Ascending aorta (tissue), 2 donors: Measurements from ENCODE around the gene OGFOD2. TPM values are rescaled to one million over a fixed set of nuclear protein-coding genes. Genes with fewer than 3 reads are reported as not detected.

Experiments used
- DNase-seq, 2 donors: peaks; one replicate each; pipeline ENCODE4 v3.0.0-alpha.2; 2019; ENCODE audit warnings: low spot score in 2 of 2
- H3K27ac ChIP-seq, 2 donors: fragments of 200-600 bp; sonication (generic); one replicate each; pipeline ENCODE4 v1.5.1; 2016 to 2017; ENCODE audit warnings: mild to moderate bottlenecking in 1 of 2
- H3K27me3 ChIP-seq: fragments of 200-600 bp; sonication (generic); one replicate; pipeline ENCODE4 v1.5.1; 2017
- H3K36me3 ChIP-seq, 2 donors: fragments of 200-600 bp; sonication (generic); one replicate each; pipeline ENCODE4 v1.5.1; 2016
- H3K4me1 ChIP-seq, 2 donors: fragments of 200-600 bp; sonication (generic); one replicate each; pipeline ENCODE4 v1.5.1; 2016 to 2017; ENCODE audit warnings: mild to moderate bottlenecking in 1 of 2
- H3K4me3 ChIP-seq, 2 donors: fragments of 200-600 bp; sonication (generic); one replicate each; pipeline ENCODE4 v1.5.1; 2016 to 2017; ENCODE audit warnings: mild to moderate bottlenecking in 1 of 2
- H3K9me3 ChIP-seq, 2 donors: fragments of 200-600 bp; sonication (generic); one replicate each; pipeline ENCODE4 v1.5.1; 2016
- intact Hi-C: fragments of 100-400 bp; cut with DNase I; formaldehyde crosslinking; loops from one replicate; pipeline ENCODE4 v1.15.1; 2023
- total RNA-seq: library from RNA; depleted of rRNA; stranded (reverse); fragments of >200 nt; gene quantifications from one replicate; pipeline ENCODE4 v1.1.0, GENCODE V29; 2016
- TF ChIP-seq, protein P1 (sequence below), 3 experiments: fragments of 200-600 bp in 2 of 3; fragments of 450-650 bp in 1 of 3; sonication (generic) in 2 of 3; IDR thresholded peaks; one replicate each; pipeline ENCODE4 v1.5.1; 2016 to 2019; ENCODE audit warnings: antibody characterized with exemption in 3 of 3, mild to moderate bottlenecking in 1 of 3, moderate library complexity in 1 of 3

OGFOD2 gene
- total RNA-seq, 1 donor from 2014 or later: 19.6 TPM

DNA sequence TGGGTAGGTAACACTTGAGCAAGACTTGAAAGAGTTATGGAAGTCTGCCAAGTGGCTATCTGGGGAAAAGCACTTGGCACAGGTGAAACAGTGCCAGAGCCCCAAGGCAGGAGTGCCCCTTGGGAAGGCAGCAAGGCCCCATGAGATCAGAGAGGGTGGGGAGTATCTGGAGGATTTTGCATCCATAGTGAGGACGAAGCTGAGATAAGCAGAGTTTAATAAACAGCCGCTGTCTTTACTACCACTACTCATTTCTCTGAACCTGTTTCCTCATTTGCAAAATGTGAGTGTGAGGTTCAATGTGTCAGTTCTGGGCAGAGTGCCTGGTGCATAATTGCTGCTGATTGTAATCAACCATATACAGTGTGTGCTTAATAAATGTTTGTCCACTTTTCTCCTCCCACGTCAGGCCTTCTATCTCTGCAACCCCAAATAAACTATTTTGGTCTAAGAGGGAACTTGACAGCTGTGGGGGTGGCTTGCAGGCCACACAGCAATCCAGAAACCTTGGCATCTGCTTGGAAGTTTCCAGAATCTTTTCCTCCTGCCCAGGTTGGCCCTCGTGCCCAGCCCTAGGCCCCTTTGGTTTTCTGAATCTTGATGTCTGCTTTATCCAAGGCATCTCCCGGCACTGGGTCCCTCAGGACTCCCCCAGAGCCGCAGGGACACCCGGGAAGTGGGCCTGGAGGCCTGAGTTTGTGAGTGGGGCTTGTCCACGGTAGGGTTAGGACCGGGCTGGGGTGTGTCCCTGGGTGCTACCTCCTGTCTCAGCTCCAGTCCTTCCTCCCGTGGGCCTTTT is 13.3 kb upstream of the OGFOD2 start:
- intact Hi-C loops: no loop called here
- TF ChIP-seq, protein P1, sequence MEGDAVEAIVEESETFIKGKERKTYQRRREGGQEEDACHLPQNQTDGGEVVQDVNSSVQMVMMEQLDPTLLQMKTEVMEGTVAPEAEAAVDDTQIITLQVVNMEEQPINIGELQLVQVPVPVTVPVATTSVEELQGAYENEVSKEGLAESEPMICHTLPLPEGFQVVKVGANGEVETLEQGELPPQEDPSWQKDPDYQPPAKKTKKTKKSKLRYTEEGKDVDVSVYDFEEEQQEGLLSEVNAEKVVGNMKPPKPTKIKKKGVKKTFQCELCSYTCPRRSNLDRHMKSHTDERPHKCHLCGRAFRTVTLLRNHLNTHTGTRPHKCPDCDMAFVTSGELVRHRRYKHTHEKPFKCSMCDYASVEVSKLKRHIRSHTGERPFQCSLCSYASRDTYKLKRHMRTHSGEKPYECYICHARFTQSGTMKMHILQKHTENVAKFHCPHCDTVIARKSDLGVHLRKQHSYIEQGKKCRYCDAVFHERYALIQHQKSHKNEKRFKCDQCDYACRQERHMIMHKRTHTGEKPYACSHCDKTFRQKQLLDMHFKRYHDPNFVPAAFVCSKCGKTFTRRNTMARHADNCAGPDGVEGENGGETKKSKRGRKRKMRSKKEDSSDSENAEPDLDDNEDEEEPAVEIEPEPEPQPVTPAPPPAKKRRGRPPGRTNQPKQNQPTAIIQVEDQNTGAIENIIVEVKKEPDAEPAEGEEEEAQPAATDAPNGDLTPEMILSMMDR (IDR thresholded peaks at IDR 0.05): no peak
- DNase-seq: no peak

GRCh38 chr12:122963941-122964265 is 11.1 kb upstream of the OGFOD2 start:
- Histone ChIP-seq H3K9me3 (no peaks in the 10 kb centered on the region), H3K27ac (no peak overlapping the region), H3K27me3 (no peaks in the 10 kb centered on the region), H3K4me1 (peaks cover 4 to 26% of the 10 kb centered on the region in 2 donors), H3K4me3 (peak overlapping the region in 1 of 2 donors; percentile 21), H3K36me3 (peaks cover 7 to 9% of the 10 kb centered on the region in 2 donors)
- intact Hi-C loops: no loop called here
- peak in 1 of 2 donors; percentile 65 for DNase-seq
- TF ChIP-seq, protein P1 (IDR thresholded peaks at IDR 0.05): no peak

More for the DNA sequence above, 13.3 kb upstream of the OGFOD2 start:
- H3K27me3 ChIP-seq: no peaks in the 10 kb centered on the region
- no peaks in the 10 kb centered on the region for H3K9me3 ChIP-seq
- H3K27ac ChIP-seq: no peak overlapping the region
- peaks cover 9 to 11% of the 10 kb centered on the region in 2 donors for H3K36me3 ChIP-seq
- H3K4me1 ChIP-seq: peaks cover 4 to 26% of the 10 kb centered on the region in 2 donors
- H3K4me3 ChIP-seq: no peak overlapping the region

DNA sequence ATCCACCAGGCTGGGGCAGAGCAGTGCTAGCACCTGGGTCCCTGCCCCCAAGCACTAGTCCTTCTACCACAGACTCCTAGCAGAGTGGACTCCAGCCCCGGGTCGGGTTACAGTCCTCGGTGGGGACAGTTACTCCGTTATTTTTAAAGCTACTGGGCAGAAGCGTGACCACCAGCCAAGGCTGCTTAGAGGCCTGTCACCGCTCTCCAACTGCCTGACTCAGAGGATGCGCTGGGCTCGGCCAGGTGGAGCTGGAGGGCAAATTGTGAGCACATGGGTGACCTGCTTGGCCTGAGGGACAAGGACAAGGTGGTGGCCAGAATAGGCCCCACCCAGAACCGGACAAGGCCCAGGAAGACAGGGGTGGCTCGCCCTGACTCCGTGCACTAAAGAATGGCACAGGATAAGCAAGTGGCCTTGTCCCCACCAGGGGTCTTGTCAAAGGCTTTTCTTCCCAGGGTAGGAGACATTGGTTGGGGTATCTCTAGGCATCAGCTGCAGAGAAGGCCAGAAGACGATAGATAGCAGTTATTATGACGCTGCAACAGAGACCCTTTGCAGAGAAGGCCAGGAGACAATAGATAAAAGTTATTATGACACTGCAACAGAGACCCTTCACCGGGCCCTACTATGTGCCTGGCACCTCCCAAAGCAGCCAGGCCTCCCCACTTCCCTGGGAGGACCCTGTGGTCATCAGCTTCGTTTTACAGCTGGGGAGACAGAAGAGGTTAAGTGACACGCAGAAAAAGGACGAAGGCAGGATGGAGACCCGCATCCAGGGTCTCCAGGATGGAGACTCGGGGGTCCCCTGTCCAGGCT is 10.4 kb upstream of the OGFOD2 start:
- Histone ChIP-seq H3K4me1 (peaks cover 4 to 26% of the 10 kb centered on the region in 2 donors), H3K36me3 (peaks cover 3 to 5% of the 10 kb centered on the region in 2 donors), H3K4me3 (peak overlapping the region in 1 of 2 donors; percentile 73), H3K27ac (no peak overlapping the region), H3K27me3 (no peaks in the 10 kb centered on the region), H3K9me3 (no peaks in the 10 kb centered on the region)
- TF ChIP-seq, protein P1 (IDR thresholded peaks at IDR 0.05): no peak
- DNase-seq: peak in 1 of 2 donors; percentile 54
- intact Hi-C loops: loop anchor here (5.0 kb wide), 2 partner anchors 67 to 268 kb away; partner anchors contain the start of genes MPHOSPH9, MTRFR and VPS37B

- intact Hi-C loops: loop anchor here (5.0 kb wide), 2 partner anchors 68 to 267 kb away; partner anchors contain the start of genes MPHOSPH9, MTRFR and VPS37B
- Histone ChIP-seq H3K9me3 (no peaks in the 10 kb centered on the region), H3K27me3 (no peaks in the 10 kb centered on the region), H3K36me3 (no peaks in the 10 kb centered on the region), H3K4me3 (peak overlapping the region; percentile 62 to 73), H3K4me1 (peaks cover 4 to 26% of the 10 kb centered on the region in 2 donors), H3K27ac (peak overlapping the region; percentile 8 to 14)
- TF ChIP-seq, protein P1 (IDR thresholded peaks at IDR 0.05): no peak
- no peak for DNase-seq
Measured at GRCh38 chr12:122965321-122965751, 9.7 kb upstream of the OGFOD2 start.

DNA sequence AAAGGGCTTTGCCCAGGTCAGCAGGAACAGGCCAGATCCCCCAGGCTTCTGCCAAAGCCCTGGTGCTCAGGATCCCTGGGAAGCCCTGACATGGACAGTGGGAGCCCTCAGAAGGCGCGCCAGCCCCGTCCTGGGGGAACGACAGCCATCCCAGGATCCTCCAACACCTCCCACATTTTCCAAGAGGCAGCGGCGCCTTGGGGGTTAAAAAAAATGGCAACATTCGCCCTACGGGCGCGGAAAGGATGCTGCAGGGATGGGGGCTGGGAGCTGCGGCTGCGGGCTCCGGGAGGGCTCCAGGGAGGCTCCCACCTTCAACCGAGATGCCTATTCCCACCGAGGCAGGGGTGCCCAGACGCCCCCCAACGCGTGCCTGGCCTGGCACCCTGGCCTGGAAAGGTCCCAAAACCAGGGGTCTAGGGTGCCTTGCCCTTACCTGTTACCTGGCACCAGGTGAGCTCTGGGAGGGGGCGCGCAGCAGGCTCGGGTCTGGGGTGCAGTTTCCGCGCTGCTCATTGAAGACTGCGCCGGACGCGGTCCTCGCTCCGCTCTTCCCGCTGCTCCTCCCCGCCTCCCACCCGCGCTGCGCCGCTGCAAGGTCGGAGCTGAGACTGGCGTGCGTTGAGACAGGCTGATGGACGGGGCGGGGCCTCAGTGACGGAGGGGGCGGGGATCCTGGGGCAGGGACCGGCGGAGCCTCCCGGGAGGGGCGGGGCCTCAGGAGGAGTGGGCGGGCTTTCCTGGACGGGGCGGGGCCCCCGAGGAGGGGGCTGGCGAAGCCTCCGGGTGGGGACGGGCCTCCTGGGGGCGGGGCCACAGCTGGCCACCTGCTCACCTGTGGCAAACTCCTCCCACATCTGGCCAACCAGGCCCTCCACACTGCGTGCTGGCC is 8.9 kb upstream of the OGFOD2 start, which contains the start of gene ABCB9:
Gene ABCB9 (minus strand): TSS at position 613 of the 892 bp plus-strand sequence. CDS start 6,228 bp downstream, outside the sequence.
- peak; percentile 54 to 95 for DNase-seq
- Histone ChIP-seq H3K9me3 (no peaks in the 10 kb centered on the region), H3K27ac (peak within 1 kb of the TSS; percentile 14 to 52), H3K4me1 (peaks cover 4 to 26% of the 10 kb centered on the region in 2 donors), H3K36me3 (no peaks in the 10 kb centered on the region), H3K27me3 (no peaks in the 10 kb centered on the region), H3K4me3 (peak within 1 kb of the TSS; percentile 62 to 73)
- intact Hi-C loops: loop anchor here (1.0 to 5.0 kb wide), 3 partner anchors 8 to 266 kb away; partner anchors contain the start of genes MPHOSPH9, MTRFR and VPS37B
- TF ChIP-seq, protein P1 (IDR thresholded peaks at IDR 0.05): no peak
